Mesendoderm (in vitro differentiated cells): ENCODE measurements around the gene TAP1.

Experiments
- DNase-seq: peaks from one replicate; pipeline ENCODE4 v3.0.0; 2013
- H2AK5ac ChIP-seq: 2 replicates; pipeline ENCODE4 v1.6.1; 2013; ENCODE audit warnings: low read length, inconsistent platforms
- H2BK120ac ChIP-seq: 2 replicates; pipeline ENCODE4 v1.6.1; 2013; ENCODE audit warnings: low read depth, mild to moderate bottlenecking, low read length, moderate library complexity, mixed read lengths
- H2BK15ac ChIP-seq: replicated peaks from 2 replicates; pipeline ENCODE4 v1.6.1; 2013; ENCODE audit warnings: low read depth, mild to moderate bottlenecking, moderate library complexity
- H2BK5ac ChIP-seq: 2 replicates; pipeline ENCODE4 v1.6.1; 2013; ENCODE audit warnings: low read length, inconsistent platforms
- H3K18ac ChIP-seq: 2 replicates; pipeline ENCODE4 v1.6.1; 2013; ENCODE audit warnings: mild to moderate bottlenecking, low read length, mixed read lengths
- H3K23ac ChIP-seq: one replicate; pipeline ENCODE4 v1.6.1; 2013; ENCODE audit warnings: low read length
- H3K27ac ChIP-seq: 2 replicates; pipeline ENCODE4 v1.5.1; 2013; ENCODE audit warnings: low read depth, mild to moderate bottlenecking, inconsistent platforms, low read length, moderate library complexity
- H3K27me3 ChIP-seq: 2 replicates; pipeline ENCODE4 v1.6.1; 2013; ENCODE audit warnings: low read length, control low read depth, mild to moderate bottlenecking, inconsistent platforms; ENCODE audit not compliant: insufficient read depth, poor library complexity
- H3K36me3 ChIP-seq: 2 replicates; pipeline ENCODE4 v1.6.1; 2013; ENCODE audit warnings: low read length, inconsistent platforms; ENCODE audit not compliant: control insufficient read depth, insufficient read depth
- H3K4ac ChIP-seq: one replicate; pipeline ENCODE4 v1.6.1; 2013; ENCODE audit warnings: low read depth, mild to moderate bottlenecking, low read length, moderate library complexity
- H3K4me1 ChIP-seq: 2 replicates; pipeline ENCODE4 v1.6.1; 2013; ENCODE audit warnings: low read depth, low read length, inconsistent platforms; ENCODE audit not compliant: control insufficient read depth
- H3K4me2 ChIP-seq: 2 replicates; pipeline ENCODE4 v1.6.1; 2013; ENCODE audit warnings: low read length
- H3K4me3 ChIP-seq: 2 replicates; pipeline ENCODE4 v1.5.1; 2013; ENCODE audit warnings: mild to moderate bottlenecking, low read length
- H3K56ac ChIP-seq: one replicate; pipeline ENCODE4 v1.6.1; 2013; ENCODE audit warnings: low read length
- H3K79me1 ChIP-seq: 2 replicates; pipeline ENCODE4 v1.6.1; 2013; ENCODE audit warnings: low read length, inconsistent platforms
- H3K79me2 ChIP-seq: 2 replicates; pipeline ENCODE4 v1.6.1; 2013; ENCODE audit warnings: mild to moderate bottlenecking, low read length; ENCODE audit not compliant: control insufficient read depth, insufficient read depth
- H3K9ac ChIP-seq: 2 replicates; pipeline ENCODE4 v1.6.1; 2013; ENCODE audit warnings: low read length, inconsistent platforms
- H4K5ac ChIP-seq: one replicate; pipeline ENCODE4 v1.6.1; 2013; ENCODE audit warnings: low read length
- H4K8ac ChIP-seq: one replicate; pipeline ENCODE4 v1.6.1; 2013; ENCODE audit warnings: low read depth, mild to moderate bottlenecking, control low read depth, low read length, moderate library complexity
- WGBS: extraction: QIAGEN DNeasy Blood & Tissue Kit; methylation state at CpG from one replicate; pipeline ENCODE4 v1.1.7; 2013; ENCODE audit warnings: low lambda C conversion rate, missing lambda C conversion rate; ENCODE audit not compliant: insufficient coverage; ENCODE audit errors: extremely low coverage; 5-methylcytosine and 5-hydroxymethylcytosine counted together

TAP1 gene

DNA sequence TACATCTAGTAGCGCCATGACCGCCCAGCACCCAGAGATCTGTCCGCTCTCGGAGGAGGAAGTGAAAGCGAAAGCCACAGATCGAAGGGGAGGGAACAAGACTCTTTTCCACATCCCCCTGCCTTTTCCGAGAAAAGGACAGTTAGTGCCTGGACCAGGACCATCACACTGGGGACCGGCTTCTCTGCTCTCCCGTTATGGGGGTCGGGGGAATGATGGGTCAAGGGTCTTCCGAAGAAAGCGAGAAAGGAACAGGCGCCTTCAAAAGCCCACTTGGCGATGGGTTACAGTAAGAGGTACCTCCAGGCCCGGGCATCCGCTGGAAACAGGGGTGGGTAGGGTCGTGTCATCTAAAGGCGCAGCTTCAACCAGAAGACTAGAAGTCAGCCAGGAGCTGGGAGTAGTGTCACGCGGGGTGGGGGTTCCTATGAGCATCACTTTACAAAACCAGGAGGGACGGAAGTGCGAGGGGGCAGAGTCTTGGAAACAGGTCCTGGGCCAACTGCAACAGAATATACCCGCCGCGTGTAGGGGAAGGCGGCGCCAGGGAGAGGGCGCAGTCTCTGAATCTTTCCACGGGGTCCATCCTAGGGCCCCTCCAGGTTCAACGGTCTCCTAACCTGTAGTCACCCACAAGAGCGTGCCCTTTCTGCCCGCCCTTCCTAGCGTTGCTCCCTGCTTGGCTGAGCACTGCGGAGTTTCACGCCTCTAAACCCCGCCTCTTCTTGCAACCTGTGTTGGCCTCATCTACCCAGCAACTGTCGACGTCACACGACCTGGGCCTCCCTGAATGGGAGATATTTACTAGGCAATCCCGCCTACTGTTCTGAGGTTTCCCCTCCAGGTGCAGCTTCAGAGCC is 9.3 kb downstream of the TAP1 start, which contains the start of gene PSMB8:
Gene PSMB8, minus strand, starts transcription at position 69 of the 860 bp plus-strand sequence. Its CDS starts 51 bp downstream, at position 18.
- WGBS: no CpG with 5 or more reads among the region's 40 CpGs
- peaks cover 2% of the 10 kb centered on the region for H3K27me3 ChIP-seq
- H3K27ac ChIP-seq: no peak within 1 kb of the TSS

DNA sequence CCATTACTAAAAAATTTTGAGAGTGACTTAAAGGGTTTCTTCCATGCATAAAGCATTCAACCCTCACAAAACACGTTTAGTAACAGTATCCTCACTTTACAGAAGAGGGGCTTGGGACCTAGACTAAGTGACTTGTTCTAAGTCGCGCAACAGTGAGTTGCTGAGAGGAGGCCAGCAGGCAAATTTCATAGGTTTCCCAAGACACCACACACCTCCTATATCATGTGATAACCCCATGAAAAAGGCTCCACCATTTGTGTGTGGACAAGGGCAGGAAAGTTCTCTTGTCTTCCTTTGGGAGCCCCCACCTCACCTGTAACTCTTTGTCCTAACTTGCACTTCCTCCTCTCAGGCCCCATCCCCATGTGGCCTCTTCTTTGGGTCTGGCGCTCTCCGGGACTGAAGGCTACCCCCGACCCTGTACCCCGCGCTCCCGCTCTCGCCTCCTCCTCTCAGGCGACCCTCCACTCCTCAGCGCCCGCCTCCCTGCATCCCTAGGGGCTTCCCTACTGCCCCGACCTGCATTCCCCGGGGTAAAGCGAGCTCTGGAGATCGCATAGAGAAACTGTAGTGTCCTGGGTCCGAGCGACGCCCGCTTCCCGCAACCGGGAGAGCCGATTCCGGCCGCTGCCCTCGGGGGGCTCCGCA is 10.0 kb downstream of the TAP1 start:
- peak overlapping the region; percentile 60 for H3K56ac ChIP-seq
- no peaks in the 10 kb centered on the region for H3K79me2 ChIP-seq
- H2AK5ac ChIP-seq: no peak overlapping the region
- H3K4me1 ChIP-seq: no peaks in the 10 kb centered on the region
- H3K4ac ChIP-seq: no peak overlapping the region
- no peak overlapping the region for H4K5ac ChIP-seq
- no peak overlapping the region for H4K8ac ChIP-seq
- no peak overlapping the region for H2BK5ac ChIP-seq
- no peak overlapping the region for H3K23ac ChIP-seq
- H2BK15ac ChIP-seq: no peak overlapping the region
- H3K27ac ChIP-seq: no peak overlapping the region
- WGBS: no CpG with 5 or more reads among the region's 28 CpGs
- no peak overlapping the region for H2BK120ac ChIP-seq
- no peaks in the 10 kb centered on the region for H3K79me1 ChIP-seq
- no peak for DNase-seq
- H3K27me3 ChIP-seq: peaks cover 2% of the 10 kb centered on the region
- peak overlapping the region; percentile 42 for H3K4me3 ChIP-seq
- peak overlapping the region; percentile 82 for H3K4me2 ChIP-seq
- H3K18ac ChIP-seq: peak overlapping the region; percentile 19
- H3K36me3 ChIP-seq: no peaks in the 10 kb centered on the region
- peak overlapping the region; percentile 42 for H3K9ac ChIP-seq

More for the DNA sequence above, 9.3 kb downstream of the TAP1 start, which contains the start of gene PSMB8:
- peak within 1 kb of the TSS; percentile 78 for H3K56ac ChIP-seq
- H2AK5ac ChIP-seq: no peak within 1 kb of the TSS
- DNase-seq: peak; percentile 97
- H3K18ac ChIP-seq: peak within 1 kb of the TSS; percentile 19
- peak within 1 kb of the TSS; percentile 82 for H3K4me2 ChIP-seq
- H2BK15ac ChIP-seq: no peak within 1 kb of the TSS
- H3K79me2 ChIP-seq: no peaks in the 10 kb centered on the region
- H3K23ac ChIP-seq: no peak within 1 kb of the TSS
- H3K36me3 ChIP-seq: no peaks in the 10 kb centered on the region
- H3K4me3 ChIP-seq: peak within 1 kb of the TSS; percentile 42
- no peaks in the 10 kb centered on the region for H3K79me1 ChIP-seq
- H3K4ac ChIP-seq: no peak within 1 kb of the TSS
- H3K9ac ChIP-seq: peak within 1 kb of the TSS; percentile 42
- H2BK120ac ChIP-seq: no peak within 1 kb of the TSS
- H2BK5ac ChIP-seq: no peak within 1 kb of the TSS
- no peaks in the 10 kb centered on the region for H3K4me1 ChIP-seq
- no peak within 1 kb of the TSS for H4K5ac ChIP-seq
- H4K8ac ChIP-seq: no peak within 1 kb of the TSS

DNA sequence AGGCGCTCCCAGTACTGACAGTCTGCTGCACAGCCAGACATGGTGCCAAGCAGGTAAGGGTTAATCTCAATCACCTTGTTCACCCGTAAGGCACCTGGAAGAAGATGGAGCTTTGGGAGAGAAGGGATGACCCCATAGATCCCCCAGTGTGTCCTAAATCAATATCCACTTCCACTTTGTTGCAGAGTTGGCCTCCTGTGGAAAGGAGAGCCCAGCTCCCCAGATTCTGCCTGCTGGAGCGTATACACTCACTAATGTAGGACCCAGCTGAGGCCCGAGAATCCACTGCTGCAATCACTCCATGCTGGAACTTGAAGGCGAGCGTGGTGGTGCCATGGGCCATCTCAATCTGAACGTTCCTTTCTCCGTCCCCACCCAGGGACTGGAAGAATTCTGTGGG is 10.8 kb downstream of the TAP1 start:
- H3K4me1 ChIP-seq: no peaks in the 10 kb centered on the region
- WGBS: no CpG with 5 or more reads among the region's 8 CpGs
- H3K23ac ChIP-seq: no peak overlapping the region
- no peak overlapping the region for H4K5ac ChIP-seq
- no peak overlapping the region for H2BK15ac ChIP-seq
- no peaks in the 10 kb centered on the region for H3K36me3 ChIP-seq
- no peaks in the 10 kb centered on the region for H3K79me2 ChIP-seq
- H3K56ac ChIP-seq: no peak overlapping the region
- H4K8ac ChIP-seq: no peak overlapping the region
- no peak overlapping the region for H3K9ac ChIP-seq
- H3K4ac ChIP-seq: no peak overlapping the region
- H3K27ac ChIP-seq: no peak overlapping the region
- no peak overlapping the region for H2BK5ac ChIP-seq
- no peak overlapping the region for H2BK120ac ChIP-seq
- H3K4me2 ChIP-seq: no peak overlapping the region
- peaks cover 2% of the 10 kb centered on the region for H3K27me3 ChIP-seq
- H2AK5ac ChIP-seq: no peak overlapping the region
- no peak overlapping the region for H3K18ac ChIP-seq
- no peaks in the 10 kb centered on the region for H3K79me1 ChIP-seq
- no peak for DNase-seq
- no peak overlapping the region for H3K4me3 ChIP-seq

DNA sequence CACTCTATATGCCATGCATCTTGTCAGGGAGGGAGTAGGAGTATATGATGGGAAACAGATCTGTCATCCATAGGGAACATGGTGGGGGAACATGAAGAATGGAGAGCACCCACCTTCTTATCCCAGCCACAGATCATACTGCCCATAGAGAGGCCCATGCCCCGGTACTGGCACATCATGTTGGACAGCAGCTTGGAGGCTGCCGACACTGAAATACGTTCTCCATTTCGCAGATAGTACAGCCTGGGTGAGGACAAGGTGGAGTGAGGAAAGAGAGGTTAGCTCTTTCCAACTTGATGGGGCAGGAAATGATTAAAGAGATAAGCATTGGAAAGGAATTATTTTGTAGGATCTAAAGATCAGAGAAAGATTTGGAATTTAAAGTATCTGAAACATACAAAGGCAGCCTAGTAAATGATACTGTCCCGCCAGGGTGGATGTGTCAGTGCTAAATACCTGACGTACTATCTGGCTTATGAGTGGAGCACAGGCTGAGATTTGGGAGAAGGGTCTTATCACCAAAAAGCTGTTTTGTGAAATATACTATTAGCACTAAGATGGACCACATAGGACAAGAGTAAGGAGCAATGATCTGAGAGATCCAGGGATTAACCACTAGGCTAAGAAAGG is 11.4 kb downstream of the TAP1 start:
- no peak overlapping the region for H3K27ac ChIP-seq
- no CpG with 5 or more reads among the region's 6 CpGs for WGBS

DNA sequence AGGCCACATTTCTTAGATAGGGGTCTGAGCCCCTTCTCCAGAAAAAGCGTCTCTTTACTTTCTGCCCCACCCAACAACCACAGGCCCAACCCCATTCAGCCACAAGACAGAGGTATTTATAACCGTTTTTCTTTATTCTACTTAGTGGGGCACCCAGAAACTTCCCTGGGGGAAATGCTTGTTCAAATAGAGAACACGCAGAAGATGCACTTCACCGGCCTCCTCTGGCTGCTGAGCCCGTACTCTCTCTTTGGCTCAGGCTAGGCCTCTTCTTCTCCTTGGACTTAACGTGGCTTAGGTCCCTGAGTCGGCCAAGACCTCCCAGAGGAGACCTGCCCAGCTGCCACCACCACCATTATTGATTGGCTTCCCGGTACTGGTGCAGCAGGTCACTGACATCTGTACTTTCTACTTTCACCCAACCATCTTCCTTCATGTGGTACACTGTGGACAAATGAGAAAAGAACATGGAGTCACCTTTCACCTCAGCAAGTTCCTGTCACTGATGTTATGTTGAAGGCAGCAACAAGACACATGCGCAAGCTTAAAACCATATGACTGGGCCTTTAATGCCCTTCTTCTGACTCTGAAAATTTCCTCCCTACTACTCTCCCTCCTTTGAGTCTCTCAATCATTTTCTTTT is 12.8 kb downstream of the TAP1 start:
- Histone ChIP-seq H3K4me3 (no peak overlapping the region), H2BK15ac (no peak overlapping the region), H3K4me2 (no peak overlapping the region), H3K27me3 (peaks cover 2% of the 10 kb centered on the region), H3K27ac (no peak overlapping the region), H3K4me1 (no peaks in the 10 kb centered on the region), H3K18ac (no peak overlapping the region), H3K56ac (no peak overlapping the region), H3K36me3 (no peaks in the 10 kb centered on the region), H3K79me2 (no peaks in the 10 kb centered on the region), H4K5ac (no peak overlapping the region), H3K79me1 (no peaks in the 10 kb centered on the region), H2BK5ac (no peak overlapping the region), H3K9ac (no peak overlapping the region), H3K4ac (no peak overlapping the region), H3K23ac (no peak overlapping the region), H2AK5ac (no peak overlapping the region), H2BK120ac (no peak overlapping the region), H4K8ac (no peak overlapping the region)
- no peak for DNase-seq
- WGBS: no CpG with 5 or more reads among the region's 9 CpGs

More for the DNA sequence above, 11.4 kb downstream of the TAP1 start:
- Histone ChIP-seq H3K18ac (no peak overlapping the region), H3K56ac (no peak overlapping the region), H3K27me3 (peaks cover 2% of the 10 kb centered on the region), H3K9ac (no peak overlapping the region), H3K4ac (no peak overlapping the region), H3K79me2 (no peaks in the 10 kb centered on the region), H2BK15ac (no peak overlapping the region), H3K4me3 (no peak overlapping the region), H3K36me3 (no peaks in the 10 kb centered on the region), H3K23ac (no peak overlapping the region), H4K5ac (no peak overlapping the region), H2BK5ac (no peak overlapping the region), H2BK120ac (no peak overlapping the region), H3K4me2 (no peak overlapping the region), H3K79me1 (no peaks in the 10 kb centered on the region), H2AK5ac (no peak overlapping the region), H4K8ac (no peak overlapping the region), H3K4me1 (no peaks in the 10 kb centered on the region)
- DNase-seq: no peak
